ENCODE results near the gene EPHA6.
"Not testable (repeated sequence)": the region's sequence is repeated elsewhere in the genome, so short reads cannot be mapped to it uniquely, and the experiment has no call there.

The EPHA6 gene

DNA sequence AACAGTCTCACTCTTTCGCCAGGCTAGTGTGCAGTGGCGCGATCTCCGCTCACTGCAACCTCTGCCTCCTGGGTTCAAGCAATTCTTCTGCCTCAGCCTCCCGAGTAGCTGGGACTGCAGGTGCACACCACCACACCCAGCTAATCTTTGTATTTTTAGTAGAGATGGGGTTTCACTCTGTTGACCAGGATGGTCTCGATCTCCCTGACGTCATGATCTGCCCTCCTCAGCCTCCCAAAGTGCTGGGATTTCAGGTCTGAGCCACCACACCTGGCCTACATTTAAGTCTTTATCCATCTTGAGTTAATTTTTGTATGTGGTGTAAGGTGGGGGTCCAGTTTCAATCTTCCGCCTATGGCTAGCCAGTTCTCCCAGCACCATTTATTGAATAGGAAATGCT, 211.2 kb downstream of the EPHA6 start:
- not testable (repeated sequence) for DNase-seq (ENCODE audit: low spot score)

DNA sequence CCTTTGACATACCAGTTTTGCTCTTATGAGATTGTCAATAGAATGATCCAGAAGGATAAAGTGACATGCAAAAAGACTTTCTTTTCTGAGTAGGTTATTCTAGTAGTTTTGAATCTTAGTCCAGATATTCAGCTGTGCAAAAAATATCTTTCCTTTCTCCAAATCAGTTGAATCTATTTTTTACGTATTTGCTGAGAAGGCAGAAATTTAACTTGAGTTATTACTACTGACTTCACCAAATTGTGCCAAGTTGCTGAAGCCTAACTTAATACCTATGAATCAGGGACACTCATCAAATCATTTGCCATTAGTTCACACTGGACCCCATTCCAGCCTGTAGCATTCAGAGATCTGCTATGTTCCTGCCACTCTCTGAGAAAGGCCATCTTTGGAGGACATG, 215.6 kb downstream of the EPHA6 start:
- no peak for DNase-seq (ENCODE audit: low spot score)

DNA sequence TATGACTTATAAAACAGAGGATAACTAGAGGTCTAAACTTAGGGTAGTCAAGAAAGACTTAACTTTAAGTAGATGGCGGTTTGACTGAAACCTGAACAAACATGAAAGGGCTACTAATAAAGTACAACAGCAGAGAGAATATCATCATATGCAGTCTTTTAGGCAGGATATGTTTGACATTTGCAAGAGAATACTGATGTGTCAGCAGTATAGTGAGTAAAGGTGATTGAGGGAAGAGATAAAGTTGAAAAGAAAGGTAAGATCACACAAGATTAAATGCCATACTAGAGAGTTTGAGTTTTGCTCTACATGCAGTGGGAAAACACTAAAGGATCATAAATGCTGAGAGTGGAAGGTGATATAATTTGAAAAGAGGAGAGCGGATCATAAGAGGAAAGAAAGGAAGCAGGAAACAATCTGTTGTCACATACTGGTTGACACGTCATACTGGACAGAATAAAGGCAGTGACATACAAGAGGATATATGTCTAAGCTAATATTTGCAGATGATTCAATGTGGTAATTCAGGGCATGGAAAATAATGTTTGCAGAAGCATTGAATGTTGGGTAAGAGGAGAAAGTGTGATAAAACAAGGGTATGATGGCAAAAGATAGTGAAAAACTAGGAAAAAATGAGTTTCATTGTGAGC, 223.0 kb downstream of the EPHA6 start:
- DNase-seq (ENCODE audit: low spot score): no peak

DNA sequence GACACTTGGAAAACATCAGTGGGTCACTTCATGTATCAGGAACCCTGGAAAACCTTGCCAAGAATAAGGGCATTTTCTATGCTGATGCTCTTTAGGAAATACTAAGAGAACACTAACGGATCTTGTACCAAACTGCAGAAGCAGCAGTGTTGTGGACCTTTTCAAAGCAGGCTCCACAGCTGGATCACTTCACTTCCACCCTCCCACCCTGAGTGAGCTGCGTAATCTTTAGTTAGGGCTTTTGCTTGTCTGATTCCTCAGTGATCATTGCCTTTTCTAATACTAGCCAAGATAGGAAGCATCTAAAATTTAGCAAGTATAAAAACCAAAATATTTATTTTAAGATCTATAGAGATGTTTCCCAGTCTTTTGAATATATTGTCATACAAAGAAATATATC, 229.0 kb downstream of the EPHA6 start:
- no peak for DNase-seq (ENCODE audit: low spot score)

DNA sequence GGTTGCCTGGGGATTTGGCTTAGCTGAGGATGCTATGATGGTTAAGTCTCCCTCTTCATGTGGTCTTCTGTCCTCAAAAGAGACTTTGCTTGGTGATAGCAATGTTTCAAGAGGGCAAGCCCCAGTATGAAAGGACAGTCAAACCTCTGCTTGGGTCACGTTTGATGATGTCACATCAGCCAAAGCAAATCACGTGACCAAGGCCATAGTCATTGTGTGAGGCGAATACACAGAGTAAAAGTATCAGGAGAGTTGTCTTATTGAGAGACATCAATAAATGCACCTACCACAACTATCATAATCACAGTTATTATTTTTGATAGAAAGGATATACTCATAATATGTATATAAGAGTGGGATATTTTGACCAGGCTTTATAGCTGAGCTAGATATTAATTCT, 243.0 kb downstream of the EPHA6 start:
- DNase-seq (ENCODE audit: low spot score): no peak

DNA sequence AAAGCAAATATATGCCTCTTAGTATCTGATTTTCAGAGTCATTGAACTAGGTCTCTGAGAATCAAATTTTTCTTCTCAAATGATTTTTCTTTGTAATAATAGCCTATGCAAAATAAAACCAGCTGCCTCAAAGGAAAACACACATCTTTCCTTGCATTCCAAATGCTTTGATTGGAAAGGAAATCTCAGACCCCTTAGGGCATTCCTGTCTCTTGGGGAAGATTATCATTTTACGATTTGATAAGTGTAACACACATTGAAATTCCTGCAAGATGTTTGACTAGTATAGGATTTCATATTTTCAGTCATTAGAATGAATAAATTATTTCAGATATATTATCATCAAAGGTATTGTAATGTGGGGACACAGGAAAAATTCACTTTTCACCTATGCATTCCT, 244.8 kb downstream of the EPHA6 start:
- DNase-seq (ENCODE audit: low spot score): no peak

DNA sequence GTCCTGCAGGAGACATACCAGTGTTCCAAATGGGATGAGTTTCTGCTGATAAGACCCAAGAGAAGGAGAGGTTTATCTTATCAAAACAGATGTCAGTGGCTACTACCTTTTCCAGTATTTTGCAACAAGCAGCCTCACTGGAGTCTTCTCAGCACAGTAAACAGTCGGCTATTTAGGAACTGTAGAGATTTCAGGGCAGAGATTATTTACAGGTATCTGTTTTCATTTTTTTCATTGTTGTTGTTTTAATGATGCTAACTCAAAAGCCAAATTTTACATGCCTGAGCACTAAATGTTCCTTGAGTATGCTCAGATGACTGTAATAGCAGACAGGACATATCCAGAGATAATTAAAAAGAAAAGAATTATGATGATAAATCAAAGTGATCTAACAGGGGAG, 252.1 kb downstream of the EPHA6 start:
- DNase-seq (ENCODE audit: low spot score): no peak

DNA sequence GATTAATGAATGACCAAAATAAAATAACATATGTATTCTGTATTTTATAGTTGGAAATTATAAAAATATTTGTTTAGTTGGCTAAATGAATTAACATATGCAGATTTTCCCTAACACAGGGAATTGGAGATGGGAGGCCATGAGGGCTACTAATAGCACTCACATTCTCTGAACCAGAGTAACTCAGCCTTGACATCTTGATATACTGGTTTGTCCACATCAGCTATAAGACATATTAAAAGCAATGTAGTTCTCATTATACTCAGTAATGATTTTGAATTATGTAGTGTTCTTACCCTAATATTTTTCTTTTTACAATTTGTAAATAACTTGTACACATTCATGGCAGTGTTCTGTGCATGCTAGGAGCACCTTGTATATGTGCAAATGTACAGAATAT, 255.9 kb downstream of the EPHA6 start:
- no peak for DNase-seq (ENCODE audit: low spot score)

DNA sequence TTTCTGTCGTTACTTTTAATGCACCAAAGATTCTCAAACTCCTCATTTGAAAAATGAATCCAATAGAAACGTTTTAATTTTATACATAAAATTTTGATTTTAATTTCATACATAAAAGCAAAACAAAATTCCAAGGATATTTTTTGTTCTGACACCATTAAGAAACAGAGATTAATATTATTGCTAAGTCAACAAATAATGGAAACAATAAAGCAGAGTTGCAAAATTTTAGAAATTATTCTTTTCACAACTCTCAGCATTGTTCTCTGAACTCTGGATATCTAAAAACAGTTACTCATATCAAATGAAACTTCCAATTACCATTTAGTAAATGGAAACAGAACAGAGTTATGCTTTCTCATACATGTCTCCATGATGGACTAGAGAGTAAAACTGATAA, 260.2 kb downstream of the EPHA6 start:
- no peak for DNase-seq (ENCODE audit: low spot score)

DNA sequence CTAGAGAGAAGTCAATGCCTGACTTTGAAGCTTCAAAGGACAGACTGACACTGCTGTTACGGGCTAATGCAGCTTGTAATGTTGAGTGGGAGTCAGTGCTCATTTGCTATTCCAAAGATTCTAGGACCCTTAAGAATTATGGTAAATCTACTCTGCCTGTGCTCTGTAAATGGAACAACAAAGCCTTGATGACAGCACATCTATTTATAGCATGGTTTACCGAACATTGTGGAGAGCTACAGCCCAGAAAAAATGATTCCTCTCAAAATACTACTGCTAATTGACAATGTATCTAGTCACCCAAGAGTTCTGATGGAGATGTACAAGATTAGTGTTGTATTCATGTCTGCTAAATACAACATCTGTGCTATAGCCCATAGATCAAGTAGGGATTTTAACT, 262.3 kb downstream of the EPHA6 start:
- DNase-seq (ENCODE audit: low spot score): no peak

DNA sequence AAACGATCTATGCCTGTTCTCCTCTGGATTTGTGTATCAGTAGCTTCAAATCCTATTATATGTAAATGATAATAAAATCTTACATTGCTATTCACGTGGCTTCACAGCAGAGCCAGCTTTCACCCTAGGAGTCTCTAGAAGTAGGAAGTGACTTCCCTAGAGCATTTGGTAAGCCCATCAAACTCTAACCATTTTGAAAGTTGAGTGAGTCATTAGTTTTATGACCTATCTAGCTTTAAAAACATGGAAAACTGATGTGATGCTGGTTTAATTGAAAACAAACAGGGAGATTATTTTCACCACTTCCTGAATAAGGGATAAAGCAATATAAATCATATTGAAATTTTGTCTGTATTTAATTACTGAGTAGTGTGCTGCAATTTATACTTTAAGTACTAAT, 275.2 kb downstream of the EPHA6 start:
- no peak for DNase-seq (ENCODE audit: low spot score)

DNA sequence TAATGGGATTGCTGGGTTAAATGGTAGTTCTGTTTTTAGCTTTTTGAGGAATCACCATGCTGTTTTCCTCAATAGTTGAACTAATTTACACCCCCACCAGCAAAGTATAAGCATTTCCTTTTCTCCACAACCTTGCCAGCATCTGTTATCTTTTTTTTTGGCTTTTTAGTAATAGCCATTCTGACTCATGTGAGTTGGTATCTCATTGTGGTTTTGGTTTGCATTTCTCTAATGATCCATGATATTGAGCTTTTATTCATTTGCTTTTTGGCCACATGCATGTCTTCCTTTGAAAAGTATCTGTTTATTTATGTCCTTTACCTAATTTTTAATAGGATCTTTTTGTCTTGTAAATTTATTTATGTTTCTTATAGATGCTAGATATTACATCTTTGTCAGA, 288.2 kb downstream of the EPHA6 start:
- DNase-seq (ENCODE audit: low spot score): no peak

DNA sequence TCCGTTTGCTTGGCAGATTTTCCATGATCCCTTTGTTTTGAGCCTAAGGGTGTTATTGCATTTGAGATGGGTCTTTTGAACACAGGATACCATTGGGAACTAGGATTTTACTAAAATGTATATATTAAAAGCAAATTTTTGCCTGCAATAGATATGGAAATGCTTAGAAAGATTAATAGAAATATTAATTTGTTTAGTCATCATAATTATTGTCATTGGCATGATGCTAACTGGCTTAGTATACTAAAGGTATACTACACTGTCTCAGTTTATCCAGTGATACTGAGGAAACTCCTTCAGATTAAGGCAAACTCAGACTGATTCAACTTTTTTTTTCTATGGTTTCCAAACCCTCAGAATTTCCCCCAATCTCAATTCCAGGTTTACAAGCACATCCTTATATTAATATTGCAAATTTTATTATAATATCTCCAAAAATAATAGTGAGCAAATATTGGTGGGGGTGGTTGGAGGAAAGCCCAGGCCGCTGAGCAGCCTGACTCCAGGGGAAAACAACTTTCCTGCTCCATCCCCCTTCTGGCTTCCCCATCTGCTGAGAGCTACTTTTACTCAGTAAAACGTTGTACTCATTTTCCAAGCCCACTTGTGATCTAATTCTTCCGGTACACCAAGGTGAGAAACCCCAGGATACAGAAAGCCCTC, 291.7 kb downstream of the EPHA6 start:
- no peak for DNase-seq (ENCODE audit: low spot score)

DNA sequence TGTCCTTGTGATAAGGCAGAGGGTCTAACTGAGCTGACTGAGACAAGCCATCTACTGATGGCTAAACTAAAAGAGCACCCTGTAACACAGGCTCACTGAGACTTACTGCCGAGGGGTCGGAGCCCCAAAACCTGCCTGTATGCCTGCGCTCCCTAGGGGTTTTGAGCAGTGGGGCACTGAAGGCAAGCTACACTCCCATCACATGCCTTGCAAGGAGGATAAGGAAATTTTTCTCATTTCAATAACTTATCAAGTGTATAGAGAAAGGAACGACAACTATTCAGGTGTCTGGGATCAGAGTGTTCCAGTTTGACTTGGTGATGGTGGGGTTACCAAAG, 292.2 kb downstream of the EPHA6 start:
- no peak for DNase-seq (ENCODE audit: low spot score)

DNA sequence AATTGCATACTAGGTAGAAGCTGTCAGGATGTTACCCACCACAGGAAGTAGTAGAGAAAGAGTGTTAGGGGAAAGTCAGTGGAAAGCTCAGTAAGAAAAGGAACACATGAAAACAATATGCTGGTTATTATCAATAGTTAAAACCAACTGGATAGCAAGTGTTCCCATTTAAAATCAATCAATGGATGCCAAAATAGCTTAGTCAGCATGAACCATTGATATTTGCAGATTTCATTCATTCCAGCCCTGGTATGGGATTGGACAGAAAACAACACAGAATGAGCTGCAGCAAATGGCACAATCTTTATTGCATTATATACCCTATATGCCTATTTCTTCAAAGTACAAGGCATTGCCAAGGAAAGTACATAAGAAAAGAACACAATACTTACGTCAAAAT, 293.7 kb downstream of the EPHA6 start:
- DNase-seq (ENCODE audit: low spot score): no peak

DNA sequence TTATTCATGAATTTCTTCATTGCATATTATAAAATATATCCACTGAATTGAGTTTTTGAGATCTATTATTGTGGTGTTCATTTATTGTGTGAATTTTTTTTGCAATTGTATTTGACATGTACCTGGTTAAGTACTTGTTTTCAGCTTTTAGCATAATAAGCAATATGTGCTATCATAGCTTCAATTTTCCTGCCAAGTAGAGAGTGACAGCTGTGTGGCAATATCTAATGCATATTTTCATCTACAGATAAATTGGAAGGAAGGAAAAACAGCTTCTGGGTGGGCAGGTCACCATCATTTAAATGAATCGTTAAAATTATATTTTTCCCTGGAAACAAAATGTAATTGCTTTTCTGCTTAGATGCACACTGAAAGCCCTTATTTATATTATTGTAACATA, 296.9 kb downstream of the EPHA6 start:
- DNase-seq (ENCODE audit: low spot score): no peak

DNA sequence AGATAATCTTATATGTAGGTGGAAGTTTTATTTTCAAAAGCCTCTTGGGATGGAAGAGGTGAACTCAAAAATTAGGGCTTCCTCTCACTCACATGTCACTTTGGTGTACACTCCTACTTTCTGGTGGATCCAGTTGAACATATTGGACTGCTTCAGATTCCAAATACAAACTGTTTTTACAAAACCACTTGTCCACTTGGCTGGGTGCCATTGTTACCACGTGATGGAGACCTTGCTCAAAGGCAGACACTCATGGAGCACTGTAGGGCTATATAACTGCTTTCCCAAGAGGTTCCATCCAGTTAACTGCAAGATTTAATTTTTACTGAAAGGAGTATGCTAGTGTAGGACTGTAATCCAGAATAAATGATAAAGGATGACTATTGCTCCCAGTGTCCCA, 307.0 kb downstream of the EPHA6 start:
- no peak for DNase-seq (ENCODE audit: low spot score)

DNA sequence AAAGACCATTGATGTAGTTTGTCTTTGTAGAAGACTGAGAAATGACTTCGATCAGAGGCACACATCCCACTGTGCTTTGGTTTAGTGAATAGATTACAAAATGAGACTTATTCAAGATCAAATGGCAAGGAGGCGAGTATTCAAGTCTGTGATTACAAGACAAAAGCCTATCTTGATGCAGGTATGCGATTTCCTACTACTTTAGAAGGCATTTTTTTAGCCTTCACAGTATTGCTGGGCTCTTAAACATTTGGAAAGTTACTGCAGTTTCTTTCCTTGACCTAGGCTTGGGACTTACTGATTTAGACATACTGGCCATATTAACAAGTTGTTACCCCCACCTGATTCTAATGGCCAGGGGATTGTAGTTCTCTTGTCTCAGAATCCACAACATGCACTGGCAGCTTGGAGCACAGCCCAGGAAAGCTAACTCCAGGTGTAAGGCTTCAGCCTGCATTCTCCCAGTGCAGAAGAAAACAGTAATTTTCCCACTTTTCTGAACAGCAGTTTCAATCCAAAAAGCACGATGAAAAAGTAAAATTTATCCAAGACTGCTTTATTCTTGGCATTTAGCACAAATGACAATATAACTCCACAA, 311.6 kb downstream of the EPHA6 start:
- peak; percentile 58 for DNase-seq (ENCODE audit: low spot score)

DNA sequence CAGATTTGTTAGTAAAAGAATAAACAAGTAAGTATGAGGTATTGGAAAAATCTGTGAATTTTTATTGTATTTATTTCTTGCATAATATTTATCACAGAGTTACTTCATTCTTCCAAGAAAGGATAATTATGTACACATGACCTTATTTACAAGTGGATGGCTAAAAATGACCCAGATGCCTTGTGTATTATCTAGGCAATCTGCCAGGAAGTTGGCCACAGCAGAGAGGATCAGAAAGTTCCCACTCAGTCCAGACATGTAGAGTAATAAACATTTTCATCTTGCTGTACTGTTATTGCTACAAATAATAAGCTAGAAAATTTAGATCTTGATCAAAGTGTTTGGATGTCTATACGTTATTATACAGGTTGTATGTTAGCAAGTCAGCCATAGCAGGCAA, 317.1 kb downstream of the EPHA6 start:
- DNase-seq (ENCODE audit: low spot score): peak; percentile 74

DNA sequence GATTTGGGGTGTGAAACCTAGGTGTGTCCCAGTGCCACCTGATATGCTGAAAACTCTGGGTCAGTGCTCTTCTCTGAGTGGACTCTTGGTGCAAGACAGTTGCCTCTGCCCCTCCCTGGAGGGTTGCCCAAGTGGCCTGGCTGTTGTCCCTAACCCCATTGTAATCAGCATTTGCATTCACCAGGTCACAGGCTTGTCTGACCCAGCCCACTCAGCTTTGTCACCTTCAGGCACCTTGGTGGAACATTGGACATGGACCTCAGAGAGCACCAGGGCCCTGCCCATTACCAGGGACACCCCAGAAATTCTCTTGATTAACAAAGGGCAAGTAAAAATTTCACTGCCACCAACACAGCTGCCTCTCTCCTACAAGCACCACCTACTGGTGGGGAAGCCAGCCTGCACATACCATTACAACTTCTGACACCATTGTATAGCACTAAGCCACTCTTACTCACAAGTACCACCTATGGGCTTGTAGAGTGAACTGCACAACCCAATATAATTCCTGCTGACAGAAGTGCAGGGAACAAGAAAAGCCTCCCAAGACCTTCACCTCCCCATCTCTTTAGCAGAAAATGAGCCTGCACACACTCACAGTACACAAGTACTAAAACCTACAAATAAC, 324.6 kb downstream of the EPHA6 start:
- no peak for DNase-seq (ENCODE audit: low spot score)

DNA sequence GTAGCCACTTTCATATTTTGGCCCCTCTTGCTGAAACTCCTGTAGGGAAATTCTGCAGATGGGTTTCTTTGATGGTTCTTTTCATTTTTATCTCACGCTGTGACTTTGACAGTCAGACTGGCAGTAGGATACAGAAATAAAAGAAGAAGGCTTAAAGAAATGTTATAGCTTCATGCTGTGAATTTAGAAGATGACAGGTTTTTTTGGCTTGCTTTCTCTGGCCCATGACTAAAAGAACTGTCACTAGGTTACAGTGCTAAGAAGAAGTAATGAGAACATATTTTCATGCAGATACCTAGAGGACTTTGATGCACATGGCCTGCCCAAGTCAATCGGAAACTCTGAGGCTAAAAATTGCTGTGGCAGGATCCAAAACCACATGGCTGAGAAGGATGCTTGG, 334.5 kb downstream of the EPHA6 start:
- DNase-seq (ENCODE audit: low spot score): peak; percentile 24

DNA sequence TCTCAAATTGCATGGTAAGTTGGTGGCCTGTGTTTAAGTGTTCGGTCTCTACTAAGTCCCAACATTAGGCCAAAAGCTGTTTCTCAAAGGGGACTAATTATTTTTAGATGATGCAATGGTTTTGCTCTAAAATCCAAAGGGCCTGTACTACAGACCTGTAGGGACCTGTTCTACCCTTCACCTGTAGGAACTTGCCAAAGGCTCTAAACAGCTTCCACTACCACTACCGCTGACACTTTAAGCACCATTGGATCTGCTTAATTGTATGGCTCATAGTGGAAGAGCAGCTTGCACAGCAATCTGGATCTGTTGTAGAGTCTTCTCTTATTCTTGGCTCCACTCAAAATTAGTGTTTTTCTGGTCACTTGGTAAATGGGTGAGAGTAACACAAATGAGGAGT, 346.8 kb downstream of the EPHA6 start:
- no peak for DNase-seq (ENCODE audit: low spot score)

DNA sequence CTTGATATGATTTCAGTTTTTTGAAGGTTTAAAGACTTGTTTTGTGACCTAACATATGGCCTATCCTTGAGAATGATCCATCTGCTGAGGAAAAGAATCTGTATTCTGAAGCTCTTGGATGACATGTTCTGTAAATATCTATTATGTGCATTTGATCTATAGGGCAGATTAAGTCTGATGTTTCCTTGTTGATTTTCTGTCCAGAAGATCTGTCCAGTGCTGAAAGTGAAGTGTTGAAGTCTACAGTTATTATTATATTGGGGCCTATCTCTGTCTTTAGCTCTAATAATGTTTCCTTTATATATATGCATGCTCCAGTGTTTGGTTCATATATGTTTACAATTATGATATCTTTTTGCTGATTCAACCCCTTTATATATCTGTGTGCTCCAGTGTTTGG, 362.8 kb downstream of the EPHA6 start:
- DNase-seq (ENCODE audit: low spot score): no peak

DNA sequence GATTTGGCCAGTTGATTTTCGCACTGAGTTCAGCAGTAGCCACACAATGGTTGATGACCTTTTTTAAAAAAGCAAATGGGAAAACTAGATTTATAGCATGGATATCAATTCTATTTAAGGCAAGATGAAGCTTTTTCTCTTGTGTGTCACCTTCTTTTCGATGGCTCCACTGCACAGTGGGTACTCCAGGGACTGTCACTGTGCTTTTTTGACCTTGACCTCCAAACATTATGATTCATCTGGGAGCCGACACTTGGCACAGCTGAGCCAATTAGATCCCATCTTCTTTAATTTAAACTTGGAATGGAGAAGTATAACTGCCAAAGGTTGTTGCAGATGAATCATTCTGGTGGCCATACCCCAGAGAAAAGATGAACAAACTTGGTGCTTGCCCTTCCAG, 367.3 kb downstream of the EPHA6 start:
- no peak for DNase-seq (ENCODE audit: low spot score)
